ENCODE results near the gene PTPRN2.

The PTPRN2 gene

GRCh38 chr7:157769526-157770215 lies 818.0 kb downstream of the PTPRN2 start:
- DNase-seq, result no peak

- no peak for DNase-seq
These were observed 818.5 kb downstream of the PTPRN2 start for GRCh38 chr7:157769086-157769485.

GRCh38 chr7:157768198-157768597 lies 819.4 kb downstream of the PTPRN2 start:
- no peak for DNase-seq

- DNase-seq, result no peak
These were observed 820.0 kb downstream of the PTPRN2 start for GRCh38 chr7:157767506-157768197.

GRCh38 chr7:157766098-157766497 lies 821.5 kb downstream of the PTPRN2 start:
- DNase-seq, result no peak

- no peak for DNase-seq
These were observed 822.6 kb downstream of the PTPRN2 start for GRCh38 chr7:157764946-157765537.

GRCh38 chr7:157764193-157764592 lies 823.4 kb downstream of the PTPRN2 start:
- DNase-seq, result no peak

- no peak for DNase-seq
These were observed 824.2 kb downstream of the PTPRN2 start for GRCh38 chr7:157763279-157764000.

- DNase-seq, result no peak
These were observed 824.8 kb downstream of the PTPRN2 start for GRCh38 chr7:157762824-157763223.

GRCh38 chr7:157760004-157760730 lies 827.5 kb downstream of the PTPRN2 start:
- no peak for DNase-seq

GRCh38 chr7:157759246-157759805 lies 828.3 kb downstream of the PTPRN2 start:
- DNase-seq, result no peak

GRCh38 chr7:157758468-157759245 lies 829.0 kb downstream of the PTPRN2 start:
- DNase-seq, result no peak

GRCh38 chr7:157757776-157758467 lies 829.7 kb downstream of the PTPRN2 start:
- DNase-seq, result no peak

- no peak for DNase-seq
These were observed 830.4 kb downstream of the PTPRN2 start for GRCh38 chr7:157757211-157757610.

- DNase-seq, result no peak
These were observed 831.9 kb downstream of the PTPRN2 start for GRCh38 chr7:157755741-157756140.

GRCh38 chr7:157754416-157754790 lies 833.2 kb downstream of the PTPRN2 start:
- DNase-seq, result no peak

GRCh38 chr7:157753713-157754415 lies 833.8 kb downstream of the PTPRN2 start:
- no peak for DNase-seq

- DNase-seq, result peak; percentile 2
These were observed 834.8 kb downstream of the PTPRN2 start for GRCh38 chr7:157752832-157753291.

GRCh38 chr7:157751951-157752673 lies 835.5 kb downstream of the PTPRN2 start:
- DNase-seq, result no peak

GRCh38 chr7:157751406-157751805 lies 836.2 kb downstream of the PTPRN2 start:
- no peak for DNase-seq

Measured in fibroblast of upper back skin (primary cell).